ENCODE results near the gene NFE2L3.
"Not testable (repeated sequence)": the region's sequence is repeated elsewhere in the genome, so short reads cannot be mapped to it uniquely, and the experiment has no call there.

NFE2L3 gene

GRCh38 chr7:26159243-26159642 is 7.2 kb downstream of the NFE2L3 start:
- Histone ChIP-seq H3K4me3 (ENCODE audit: low read length) (no peak overlapping the region), H3K27ac (ENCODE audit: low read length) (no peak overlapping the region), H3K27me3 (ENCODE audit: insufficient read depth, low read length) (no peaks in the 10 kb centered on the region), H3K36me3 (ENCODE audit: insufficient read depth, low read depth, low read length) (peaks cover 3% of the 10 kb centered on the region; the same call in 1 of the 2 replicates), H3K9ac (ENCODE audit: low read depth, low read length) (no peak overlapping the region), H3K9me3 (ENCODE audit: insufficient read depth, low read depth, low read length) (no peaks in the 10 kb centered on the region), H3K4me1 (ENCODE audit: insufficient read depth, low read length) (peaks cover 60% of the 10 kb centered on the region)

- no peaks in the 10 kb centered on the region for H3K9me3 ChIP-seq (ENCODE audit: insufficient read depth, low read depth, low read length)
- H3K4me3 ChIP-seq (ENCODE audit: low read length): no peak overlapping the region
- H3K4me1 ChIP-seq (ENCODE audit: insufficient read depth, low read length): peaks cover 44% of the 10 kb centered on the region
- H3K27ac ChIP-seq (ENCODE audit: low read length): no peak overlapping the region
- H3K36me3 ChIP-seq (ENCODE audit: insufficient read depth, low read depth, low read length): peaks cover 3% of the 10 kb centered on the region; the same call in 1 of the 2 replicates
- H3K27me3 ChIP-seq (ENCODE audit: insufficient read depth, low read length): no peaks in the 10 kb centered on the region
- no peak overlapping the region for H3K9ac ChIP-seq (ENCODE audit: low read depth, low read length)
Observed at GRCh38 chr7:26160896-26161295, 8.9 kb downstream of the NFE2L3 start.

- Histone ChIP-seq H3K4me1 (ENCODE audit: insufficient read depth, low read length) (peaks cover 45% of the 10 kb centered on the region), H3K4me3 (ENCODE audit: low read length) (no peak overlapping the region), H3K9ac (ENCODE audit: low read depth, low read length) (no peak overlapping the region), H3K27ac (ENCODE audit: low read length) (no peak overlapping the region), H3K36me3 (ENCODE audit: insufficient read depth, low read depth, low read length) (peaks cover 3% of the 10 kb centered on the region; the same call in 1 of the 2 replicates), H3K27me3 (ENCODE audit: insufficient read depth, low read length) (no peaks in the 10 kb centered on the region), H3K9me3 (ENCODE audit: insufficient read depth, low read depth, low read length) (no peaks in the 10 kb centered on the region)
Observed at GRCh38 chr7:26162431-26162830, 10.4 kb downstream of the NFE2L3 start.

GRCh38 chr7:26163804-26164203 is 11.8 kb downstream of the NFE2L3 start:
- not testable (repeated sequence) for H3K27ac ChIP-seq (ENCODE audit: low read length); H3K4me3 ChIP-seq (ENCODE audit: low read length); H3K9ac ChIP-seq (ENCODE audit: low read depth, low read length); H3K36me3 ChIP-seq (ENCODE audit: insufficient read depth, low read depth, low read length); H3K27me3 ChIP-seq (ENCODE audit: insufficient read depth, low read length); H3K9me3 ChIP-seq (ENCODE audit: insufficient read depth, low read depth, low read length)
- H3K4me1 ChIP-seq (ENCODE audit: insufficient read depth, low read length): peaks cover 37% of the 10 kb centered on the region

- H3K4me1 ChIP-seq (ENCODE audit: insufficient read depth, low read length): peaks cover 23% of the 10 kb centered on the region
- H3K36me3 ChIP-seq (ENCODE audit: insufficient read depth, low read depth, low read length): peaks cover 8% of the 10 kb centered on the region; the same call in 1 of the 2 replicates
- no peak overlapping the region for H3K27ac ChIP-seq (ENCODE audit: low read length)
Observed at GRCh38 chr7:26165950-26166683, 14.1 kb downstream of the NFE2L3 start.

GRCh38 chr7:26166684-26167266 is 14.8 kb downstream of the NFE2L3 start:
- Histone ChIP-seq H3K27ac (ENCODE audit: low read length) (no peak overlapping the region), H3K9me3 (ENCODE audit: insufficient read depth, low read depth, low read length) (no peaks in the 10 kb centered on the region), H3K27me3 (ENCODE audit: insufficient read depth, low read length) (no peaks in the 10 kb centered on the region), H3K4me1 (ENCODE audit: insufficient read depth, low read length) (peaks cover 20% of the 10 kb centered on the region), H3K4me3 (ENCODE audit: low read length) (no peak overlapping the region), H3K36me3 (ENCODE audit: insufficient read depth, low read depth, low read length) (peaks cover 14% of the 10 kb centered on the region; the same call in 1 of the 2 replicates), H3K9ac (ENCODE audit: low read depth, low read length) (no peak overlapping the region)

More at GRCh38 chr7:26165950-26166683, 14.1 kb downstream of the NFE2L3 start:
- Histone ChIP-seq H3K9me3 (ENCODE audit: insufficient read depth, low read depth, low read length) (no peaks in the 10 kb centered on the region), H3K27me3 (ENCODE audit: insufficient read depth, low read length) (no peaks in the 10 kb centered on the region), H3K9ac (ENCODE audit: low read depth, low read length) (no peak overlapping the region), H3K4me3 (ENCODE audit: low read length) (no peak overlapping the region; the same call in 1 of the 2 replicates)

- Histone ChIP-seq H3K9ac (ENCODE audit: low read depth, low read length) (no peak overlapping the region), H3K9me3 (ENCODE audit: insufficient read depth, low read depth, low read length) (no peaks in the 10 kb centered on the region), H3K4me1 (ENCODE audit: insufficient read depth, low read length) (peaks cover 20% of the 10 kb centered on the region), H3K4me3 (ENCODE audit: low read length) (no peak overlapping the region), H3K27me3 (ENCODE audit: insufficient read depth, low read length) (no peaks in the 10 kb centered on the region), H3K27ac (ENCODE audit: low read length) (no peak overlapping the region), H3K36me3 (ENCODE audit: insufficient read depth, low read depth, low read length) (peaks cover 16% of the 10 kb centered on the region; the same call in 1 of the 2 replicates)
Observed at GRCh38 chr7:26167303-26167934, 15.4 kb downstream of the NFE2L3 start.

GRCh38 chr7:26168458-26169023 is 16.5 kb downstream of the NFE2L3 start:
- H3K27ac ChIP-seq (ENCODE audit: low read length): no peak overlapping the region
- H3K9ac ChIP-seq (ENCODE audit: low read depth, low read length): no peak overlapping the region
- peaks cover 20% of the 10 kb centered on the region for H3K4me1 ChIP-seq (ENCODE audit: insufficient read depth, low read length)
- H3K36me3 ChIP-seq (ENCODE audit: insufficient read depth, low read depth, low read length): peaks cover 16% of the 10 kb centered on the region; the same call in 1 of the 2 replicates
- H3K4me3 ChIP-seq (ENCODE audit: low read length): no peak overlapping the region
- no peaks in the 10 kb centered on the region for H3K9me3 ChIP-seq (ENCODE audit: insufficient read depth, low read depth, low read length)
- H3K27me3 ChIP-seq (ENCODE audit: insufficient read depth, low read length): no peaks in the 10 kb centered on the region

- Histone ChIP-seq H3K36me3 (ENCODE audit: insufficient read depth, low read depth, low read length) (peaks cover 21% of the 10 kb centered on the region; the same call in 1 of the 2 replicates), H3K4me1 (ENCODE audit: insufficient read depth, low read length) (peaks cover 20% of the 10 kb centered on the region), H3K9ac (ENCODE audit: low read depth, low read length) (no peak overlapping the region), H3K27ac (ENCODE audit: low read length) (no peak overlapping the region), H3K4me3 (ENCODE audit: low read length) (no peak overlapping the region), H3K27me3 (ENCODE audit: insufficient read depth, low read length) (no peaks in the 10 kb centered on the region), H3K9me3 (ENCODE audit: insufficient read depth, low read depth, low read length) (0 out of 2 replicates have a peak, but pooled peaks cover under 1% of the 10 kb centered on the region)
Observed at GRCh38 chr7:26169271-26169670, 17.3 kb downstream of the NFE2L3 start.

- Histone ChIP-seq H3K27me3 (ENCODE audit: insufficient read depth, low read length) (no peaks in the 10 kb centered on the region), H3K9me3 (ENCODE audit: insufficient read depth, low read depth, low read length) (peaks cover 3% of the 10 kb centered on the region; the same call in 1 of the 2 replicates), H3K27ac (ENCODE audit: low read length) (no peak overlapping the region), H3K4me3 (ENCODE audit: low read length) (no peak overlapping the region), H3K36me3 (ENCODE audit: insufficient read depth, low read depth, low read length) (peaks cover 25% of the 10 kb centered on the region; the same call in 1 of the 2 replicates), H3K9ac (ENCODE audit: low read depth, low read length) (no peak overlapping the region), H3K4me1 (ENCODE audit: insufficient read depth, low read length) (peaks cover 20% of the 10 kb centered on the region)
Observed at GRCh38 chr7:26170663-26171062, 18.7 kb downstream of the NFE2L3 start.

GRCh38 chr7:26171601-26172000 is 19.6 kb downstream of the NFE2L3 start:
- H3K4me3 ChIP-seq (ENCODE audit: low read length): no peak overlapping the region
- peaks cover 25% of the 10 kb centered on the region; the same call in 1 of the 2 replicates for H3K36me3 ChIP-seq (ENCODE audit: insufficient read depth, low read depth, low read length)
- no peaks in the 10 kb centered on the region for H3K27me3 ChIP-seq (ENCODE audit: insufficient read depth, low read length)
- H3K4me1 ChIP-seq (ENCODE audit: insufficient read depth, low read length): peaks cover 13% of the 10 kb centered on the region
- H3K27ac ChIP-seq (ENCODE audit: low read length): no peak overlapping the region
- no peak overlapping the region for H3K9ac ChIP-seq (ENCODE audit: low read depth, low read length)
- H3K9me3 ChIP-seq (ENCODE audit: insufficient read depth, low read depth, low read length): peaks cover 3% of the 10 kb centered on the region; the same call in 1 of the 2 replicates
